Neutrophil (primary cell): ENCODE data around the gene UVRAG.

Experiments used
- H3K27ac ChIP-seq: fragments of 200-600 bp; sonication (generic); 2 replicates; pipeline ENCODE4 v1.5.1; 2016; ENCODE audit warnings: mild to moderate bottlenecking, moderate library complexity
- H3K27me3 ChIP-seq: fragments of 200-600 bp; sonication (generic); 2 replicates; pipeline ENCODE4 v1.6.0; 2016; ENCODE audit warnings: mild to moderate bottlenecking
- H3K36me3 ChIP-seq: fragments of 200-600 bp; sonication (generic); 2 replicates; pipeline ENCODE4 v1.5.1; 2017
- H3K4me1 ChIP-seq, 2 experiments: fragments of 200-600 bp in 1 of 2; sonication (generic) in 1 of 2; 1 replicate in 1 of 2; 2 replicates in 1 of 2; pipeline versions ENCODE4 v1.5.1 to v1.6.1; 2013 to 2016; ENCODE audit warnings: low read depth in 1 of 2, low read length in 1 of 2, mild to moderate bottlenecking in 1 of 2, moderate library complexity in 1 of 2; ENCODE audit not compliant: control insufficient read depth in 1 of 2, insufficient read depth in 1 of 2
- H3K4me3 ChIP-seq, 2 experiments: fragments of 200-600 bp in 1 of 2; sonication (generic) in 1 of 2; 1 replicate in 1 of 2; 2 replicates in 1 of 2; pipeline ENCODE4 v1.5.1; 2013 to 2016; ENCODE audit warnings: low read depth in 1 of 2, low read length in 1 of 2, mild to moderate bottlenecking in 1 of 2, moderate library complexity in 1 of 2
- H3K9me3 ChIP-seq: fragments of 200-600 bp; sonication (generic); 2 replicates; pipeline ENCODE4 v1.5.1; 2016
- TF ChIP-seq, protein P1 (sequence below): fragments of 200-600 bp; sonication (generic); IDR thresholded peaks from 2 replicates; pipeline ENCODE4 v1.5.1; 2016; ENCODE audit warnings: antibody characterized with exemption

UVRAG gene

DNA sequence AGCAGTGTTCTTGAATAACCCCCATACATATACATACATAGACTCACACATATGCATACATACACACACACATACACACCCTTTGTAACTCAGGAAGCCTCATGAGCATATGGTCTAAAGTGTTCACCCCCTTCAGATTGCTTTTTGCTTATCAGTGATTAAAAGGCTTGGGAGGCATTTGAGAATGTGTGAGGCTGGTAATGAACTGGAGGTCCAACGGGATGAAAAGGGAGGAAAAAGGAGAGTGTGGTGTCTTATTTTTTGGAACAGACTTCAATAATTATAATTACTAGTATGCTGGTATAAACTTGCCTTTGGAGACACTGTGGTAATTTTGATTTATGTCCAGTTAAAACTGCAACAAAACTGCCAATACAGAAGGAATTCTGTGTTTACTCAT, 124.5 kb downstream of the UVRAG start:
- Histone ChIP-seq H3K9me3 (no peaks in the 10 kb centered on the region), H3K4me1 (peaks cover 38 to 47% of the 10 kb centered on the region in 2 experiments), H3K4me3 (peak overlapping the region in 1 of 2 experiments; percentile 3), H3K27ac (peak overlapping the region; percentile 79), H3K36me3 (no peaks in the 10 kb centered on the region), H3K27me3 (no peaks in the 10 kb centered on the region)
- TF ChIP-seq, protein P1, sequence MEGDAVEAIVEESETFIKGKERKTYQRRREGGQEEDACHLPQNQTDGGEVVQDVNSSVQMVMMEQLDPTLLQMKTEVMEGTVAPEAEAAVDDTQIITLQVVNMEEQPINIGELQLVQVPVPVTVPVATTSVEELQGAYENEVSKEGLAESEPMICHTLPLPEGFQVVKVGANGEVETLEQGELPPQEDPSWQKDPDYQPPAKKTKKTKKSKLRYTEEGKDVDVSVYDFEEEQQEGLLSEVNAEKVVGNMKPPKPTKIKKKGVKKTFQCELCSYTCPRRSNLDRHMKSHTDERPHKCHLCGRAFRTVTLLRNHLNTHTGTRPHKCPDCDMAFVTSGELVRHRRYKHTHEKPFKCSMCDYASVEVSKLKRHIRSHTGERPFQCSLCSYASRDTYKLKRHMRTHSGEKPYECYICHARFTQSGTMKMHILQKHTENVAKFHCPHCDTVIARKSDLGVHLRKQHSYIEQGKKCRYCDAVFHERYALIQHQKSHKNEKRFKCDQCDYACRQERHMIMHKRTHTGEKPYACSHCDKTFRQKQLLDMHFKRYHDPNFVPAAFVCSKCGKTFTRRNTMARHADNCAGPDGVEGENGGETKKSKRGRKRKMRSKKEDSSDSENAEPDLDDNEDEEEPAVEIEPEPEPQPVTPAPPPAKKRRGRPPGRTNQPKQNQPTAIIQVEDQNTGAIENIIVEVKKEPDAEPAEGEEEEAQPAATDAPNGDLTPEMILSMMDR, result no peak

DNA sequence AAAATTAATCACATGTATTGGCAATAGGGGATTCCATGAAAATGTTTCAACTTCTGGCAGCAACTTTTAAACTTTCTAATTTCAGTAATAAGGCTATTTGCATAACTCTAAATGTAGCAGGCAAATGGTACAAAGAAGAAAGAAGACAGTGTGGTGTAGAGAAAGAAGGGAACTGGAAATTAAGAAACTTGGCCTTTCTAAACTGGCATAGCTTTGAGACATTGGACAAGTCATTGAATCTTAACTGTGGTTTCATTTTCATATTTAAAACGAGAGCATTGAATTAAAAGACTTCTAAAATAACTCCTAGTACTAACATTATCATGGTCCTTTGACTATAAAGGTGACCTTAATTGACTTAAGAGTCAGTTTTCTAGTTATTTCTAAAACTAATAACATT, 125.0 kb downstream of the UVRAG start:
- Histone ChIP-seq H3K9me3 (no peaks in the 10 kb centered on the region), H3K4me1 (peaks cover 38 to 47% of the 10 kb centered on the region in 2 experiments), H3K27me3 (no peaks in the 10 kb centered on the region), H3K4me3 (peak overlapping the region in 1 of 2 experiments; percentile 3), H3K36me3 (no peaks in the 10 kb centered on the region), H3K27ac (peak overlapping the region; percentile 79)
- TF ChIP-seq, protein P1, result no peak

DNA sequence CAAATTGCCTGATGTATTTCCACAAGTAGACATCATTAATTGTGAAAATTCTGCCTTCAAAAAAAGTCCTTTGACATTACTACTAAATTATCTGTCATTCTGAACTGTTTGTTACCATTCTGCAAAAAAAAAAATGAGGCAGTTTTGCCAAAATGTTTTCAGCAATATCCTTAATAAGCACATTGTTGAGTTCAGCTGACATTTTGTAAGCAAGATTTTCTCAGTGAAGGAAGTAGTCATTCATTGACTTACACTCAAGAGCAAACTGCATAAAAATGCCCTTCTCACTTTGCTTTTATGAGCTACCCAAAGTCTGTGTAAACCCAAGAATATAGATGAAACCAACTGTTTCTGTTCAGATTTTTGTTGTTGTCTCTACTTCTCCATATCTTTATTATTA, 125.9 kb downstream of the UVRAG start:
- Histone ChIP-seq H3K27me3 (no peaks in the 10 kb centered on the region), H3K36me3 (no peaks in the 10 kb centered on the region), H3K9me3 (no peaks in the 10 kb centered on the region), H3K4me1 (peaks cover 38 to 47% of the 10 kb centered on the region in 2 experiments), H3K4me3 (no peak overlapping the region), H3K27ac (peak overlapping the region; percentile 79)
- TF ChIP-seq, protein P1, result no peak

DNA sequence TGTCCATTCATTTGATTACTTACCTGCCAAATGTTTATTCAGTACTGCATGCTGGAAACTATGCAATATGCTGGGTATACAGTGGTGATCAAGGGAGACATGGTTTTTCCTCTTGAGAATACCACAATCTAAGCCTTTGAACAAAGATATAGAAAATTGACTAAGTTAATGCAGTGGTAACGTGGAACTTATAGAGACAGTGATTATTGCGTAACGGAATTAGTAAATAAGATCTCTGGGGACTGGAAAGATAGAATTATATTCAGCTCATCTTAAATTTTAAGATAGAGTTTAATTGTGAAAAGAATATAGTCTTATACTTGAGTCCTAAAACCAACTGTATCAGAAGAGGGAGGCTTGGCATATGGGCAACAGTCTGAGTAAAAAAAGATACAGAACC, 129.5 kb downstream of the UVRAG start:
- no peak overlapping the region for H3K4me3 ChIP-seq
- no peaks in the 10 kb centered on the region for H3K27me3 ChIP-seq
- no peaks in the 10 kb centered on the region for H3K9me3 ChIP-seq
- H3K4me1 ChIP-seq, result peaks cover 35 to 36% of the 10 kb centered on the region in 2 experiments
- H3K27ac ChIP-seq, result no peak overlapping the region
- TF ChIP-seq, protein P1, result no peak
- no peaks in the 10 kb centered on the region for H3K36me3 ChIP-seq

DNA sequence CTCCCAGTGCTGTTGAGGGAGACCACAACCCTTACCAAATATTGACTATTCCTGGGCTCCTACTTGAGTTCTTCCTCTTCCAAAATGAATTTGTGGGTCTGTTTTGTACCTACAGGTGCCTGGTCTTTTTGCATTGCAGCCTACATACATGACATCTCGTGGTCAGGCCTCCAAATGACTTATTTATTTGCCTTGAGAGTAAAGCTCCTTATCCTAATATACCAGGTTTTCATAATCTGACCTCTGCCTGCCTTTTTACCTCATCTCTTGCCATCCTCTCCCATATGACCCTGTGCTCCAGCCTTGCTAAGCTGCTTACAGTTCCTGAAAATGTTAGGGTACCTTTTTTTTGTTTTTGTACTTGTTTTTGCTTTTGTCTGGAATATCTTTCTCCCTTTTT, 130.4 kb downstream of the UVRAG start:
- Histone ChIP-seq H3K27ac (no peak overlapping the region), H3K36me3 (no peaks in the 10 kb centered on the region), H3K9me3 (no peaks in the 10 kb centered on the region), H3K4me1 (peaks cover 26 to 27% of the 10 kb centered on the region in 2 experiments), H3K27me3 (no peaks in the 10 kb centered on the region), H3K4me3 (no peak overlapping the region)
- TF ChIP-seq, protein P1, result no peak

DNA sequence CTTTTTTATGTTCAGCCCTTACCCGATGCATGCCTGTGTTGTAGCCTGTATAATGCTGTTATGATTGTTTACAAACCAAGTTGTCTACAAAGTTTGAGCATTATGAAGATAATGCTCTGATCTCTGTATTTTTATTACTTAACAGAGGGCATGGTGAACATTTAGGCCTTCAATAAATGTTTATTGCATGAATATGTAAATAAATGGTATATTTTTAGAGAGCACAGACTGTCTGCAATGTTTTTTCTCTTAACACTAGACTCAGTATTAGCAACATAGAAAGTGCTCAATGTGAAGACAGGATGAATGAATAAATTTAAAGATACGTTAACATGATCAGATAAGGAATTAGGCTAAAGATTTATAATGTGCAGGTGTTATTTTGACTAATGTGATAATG, 130.9 kb downstream of the UVRAG start:
- Histone ChIP-seq H3K4me3 (no peak overlapping the region), H3K9me3 (no peaks in the 10 kb centered on the region), H3K27me3 (no peaks in the 10 kb centered on the region), H3K4me1 (peaks cover 21 to 22% of the 10 kb centered on the region in 2 experiments), H3K36me3 (no peaks in the 10 kb centered on the region), H3K27ac (no peak overlapping the region)
- TF ChIP-seq, protein P1, result no peak
